CD4-positive, alpha-beta T cell (primary cell): ENCODE data around the gene ALKBH3. TPM values are rescaled to one million over a fixed set of nuclear protein-coding genes. Genes with fewer than 3 reads are reported as not detected.

Experiments used
- ATAC-seq: fragments of 200-7000 bp; cut with Tn5 transposase; one replicate; pipeline ENCODE4 v1.10.0; 2022; ENCODE audit warnings: mild to moderate bottlenecking; ENCODE audit not compliant: poor library complexity
- CTCF ChIA-PET: fragments of 350-600 bp; sonication (Branson Sonifier 250); formaldehyde crosslinking; loops from one replicate; lab custom pipeline; 2021; ENCODE audit warnings: antibody characterized with exemption, inconsistent platforms; lab: Charles Lee
- POLR2A ChIA-PET: fragments of 350-600 bp; sonication (Branson Sonifier 250); formaldehyde crosslinking; loops from one replicate; lab custom pipeline; 2021; ENCODE audit warnings: antibody characterized with exemption, inconsistent platforms; lab: Charles Lee
- DNase-seq, 14 experiments: peaks; one replicate each; pipeline ENCODE4 v3.0.0-alpha.2; 2013 to 2020; ENCODE audit warnings: mixed read lengths in 2 of 14
- H3K27ac ChIP-seq, 2 donors: one replicate each; pipeline versions ENCODE4 v1.5.1 to v1.7.0; 2013; ENCODE audit warnings: low read length in 2 of 2, low read depth in 1 of 2, mild to moderate bottlenecking in 1 of 2
- H3K27me3 ChIP-seq, 2 experiments: 1 replicate in 1 of 2; 2 replicates in 1 of 2; pipeline versions ENCODE4 v1.6.1 to v1.7.0; 2013; ENCODE audit warnings: low read length in 2 of 2, control low read depth in 1 of 2, mild to moderate bottlenecking in 1 of 2, moderate library complexity in 1 of 2; ENCODE audit not compliant: insufficient read depth in 2 of 2, control insufficient read depth in 1 of 2
- H3K36me3 ChIP-seq: one replicate; pipeline ENCODE4 v1.6.1; 2013; ENCODE audit warnings: low read length, control low read depth; ENCODE audit not compliant: insufficient read depth
- H3K4me1 ChIP-seq: one replicate; pipeline ENCODE4 v1.6.1; 2013; ENCODE audit warnings: low read length, control low read depth; ENCODE audit not compliant: insufficient read depth
- H3K4me3 ChIP-seq: one replicate; pipeline ENCODE4 v1.5.1; 2013; ENCODE audit warnings: mild to moderate bottlenecking, low read length, moderate library complexity
- H3K9me3 ChIP-seq, 2 experiments: 1 replicate in 1 of 2; 2 replicates in 1 of 2; pipeline versions ENCODE4 v1.6.1 to v1.7.0; 2013; ENCODE audit warnings: low read length in 2 of 2, mild to moderate bottlenecking in 2 of 2, control low read depth in 1 of 2, moderate library complexity in 1 of 2; ENCODE audit not compliant: control insufficient read depth in 1 of 2, insufficient read depth in 1 of 2
- H3K27ac Mint-ChIP-seq: one replicate; pipeline ENCODE4 v1.8.0; 2020; ENCODE audit warnings: mixed read lengths
- H3K27me3 Mint-ChIP-seq: one replicate; pipeline ENCODE4 v1.8.0; 2021; ENCODE audit warnings: mixed read lengths
- H3K36me3 Mint-ChIP-seq: one replicate; pipeline ENCODE4 v1.8.0; 2021; ENCODE audit warnings: low read depth, mixed read lengths
- H3K4me1 Mint-ChIP-seq: one replicate; pipeline ENCODE4 v1.8.0; 2021; ENCODE audit warnings: low read depth, mixed read lengths
- H3K4me3 Mint-ChIP-seq: one replicate; pipeline ENCODE4 v1.8.0; 2020; ENCODE audit warnings: mild to moderate bottlenecking, mixed read lengths
- H3K9me3 Mint-ChIP-seq: one replicate; pipeline ENCODE4 v1.8.0; 2020; ENCODE audit warnings: mixed read lengths
- intact Hi-C, 2 experiments: fragments of 100-400 bp; cut with DNase I in 1 of 2; cut with micrococcal nuclease in 1 of 2; formaldehyde crosslinking; loops; one replicate each; pipeline versions ENCODE4 v1.15.1 to v1.9.0; 2023 to 2025; cut with DNase I, micrococcal nuclease
- total RNA-seq, 174 experiments: library from RNA in 2 of 174; stranded (reverse) in 2 of 174; gene quantifications; one replicate each; pipeline ENCODE4 v1.2.3 and lab custom pipeline; 2021 to 2026
- TF ChIP-seq, protein P1 (sequence below): fragments of 200-600 bp; IDR thresholded peaks from one replicate; pipeline ENCODE4 v1.8.0; 2022; ENCODE audit warnings: antibody characterized with exemption, mild to moderate bottlenecking

The ALKBH3 gene
- total RNA-seq, 2 experiments from 2014 or later = 16.7 to 17.2 TPM

DNA sequence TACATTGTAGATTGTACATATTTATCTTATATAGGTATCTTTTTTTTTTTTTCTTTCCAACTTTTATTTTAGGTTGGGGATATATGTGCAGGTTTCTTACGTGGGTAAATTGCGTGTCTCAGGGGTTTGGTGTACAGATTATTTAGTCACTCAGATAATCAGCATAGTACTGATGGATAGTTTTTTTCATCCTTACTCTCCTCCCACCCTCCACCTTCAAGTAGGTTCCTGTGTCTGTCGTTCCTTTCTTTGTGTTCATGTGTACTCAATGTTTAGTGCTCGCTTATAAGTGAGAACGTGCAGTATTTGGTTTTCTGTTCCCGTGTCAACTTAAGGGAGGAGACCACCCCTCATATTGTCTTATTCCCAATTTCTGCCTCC lies 71.4 kb downstream of the ALKBH3 start:
- peaks cover 50% of the 10 kb centered on the region for H3K27me3 Mint-ChIP-seq

DNA sequence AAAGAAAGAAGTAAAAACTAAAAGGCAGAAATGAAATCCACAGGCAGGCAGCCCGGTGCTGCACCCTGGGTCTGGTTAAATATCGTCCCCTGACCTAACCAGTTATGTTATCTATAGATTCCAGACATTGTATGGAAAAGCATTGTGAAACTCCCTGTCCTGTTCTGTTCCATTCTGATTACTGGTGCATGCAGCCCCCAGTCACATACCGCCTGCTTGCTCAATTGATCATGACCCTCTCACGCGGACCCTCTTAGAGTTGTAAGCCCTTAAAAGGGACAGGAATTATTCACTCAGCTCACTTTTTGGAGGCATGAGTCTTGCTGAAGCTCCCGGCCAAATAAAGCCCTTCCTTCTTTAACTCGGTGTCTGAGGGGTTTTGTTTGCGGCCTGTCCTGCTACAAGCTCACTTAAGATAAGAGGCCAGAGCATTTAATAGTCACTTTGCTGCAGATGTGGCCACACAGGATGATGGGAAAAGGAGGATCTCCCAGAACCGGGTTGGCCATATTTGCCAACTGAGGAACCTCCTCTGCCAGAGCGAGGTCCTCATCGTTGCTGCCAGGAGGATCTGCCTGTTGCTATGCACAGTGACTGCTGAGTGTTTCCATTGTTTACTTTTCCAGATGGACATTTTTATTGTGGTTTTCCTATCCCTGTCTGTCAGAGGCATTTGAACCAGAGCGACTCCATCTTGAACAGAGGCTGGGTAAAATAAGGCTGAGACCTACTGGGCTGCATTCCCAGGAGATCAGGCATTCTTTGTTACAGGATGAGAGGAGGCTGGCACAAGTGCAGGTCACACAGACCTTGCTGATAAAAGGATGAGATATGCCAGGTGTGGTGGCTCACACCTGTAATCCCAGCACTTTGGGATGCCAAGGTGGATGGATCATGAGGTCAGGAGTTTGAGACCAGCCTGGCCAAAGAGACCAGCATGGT lies 72.0 kb downstream of the ALKBH3 start:
- Histone ChIP-seq H3K9me3 (no peaks in the 10 kb centered on the region), H3K36me3 (no peaks in the 10 kb centered on the region), H3K4me1 (no peaks in the 10 kb centered on the region), H3K27me3 (peaks cover 7 to 21% of the 10 kb centered on the region in 2 experiments), H3K4me3 (no peak overlapping the region), H3K27ac (no peak overlapping the region)
- DNase-seq (no peak), ATAC-seq (no peak)
- TF ChIP-seq, protein P1, sequence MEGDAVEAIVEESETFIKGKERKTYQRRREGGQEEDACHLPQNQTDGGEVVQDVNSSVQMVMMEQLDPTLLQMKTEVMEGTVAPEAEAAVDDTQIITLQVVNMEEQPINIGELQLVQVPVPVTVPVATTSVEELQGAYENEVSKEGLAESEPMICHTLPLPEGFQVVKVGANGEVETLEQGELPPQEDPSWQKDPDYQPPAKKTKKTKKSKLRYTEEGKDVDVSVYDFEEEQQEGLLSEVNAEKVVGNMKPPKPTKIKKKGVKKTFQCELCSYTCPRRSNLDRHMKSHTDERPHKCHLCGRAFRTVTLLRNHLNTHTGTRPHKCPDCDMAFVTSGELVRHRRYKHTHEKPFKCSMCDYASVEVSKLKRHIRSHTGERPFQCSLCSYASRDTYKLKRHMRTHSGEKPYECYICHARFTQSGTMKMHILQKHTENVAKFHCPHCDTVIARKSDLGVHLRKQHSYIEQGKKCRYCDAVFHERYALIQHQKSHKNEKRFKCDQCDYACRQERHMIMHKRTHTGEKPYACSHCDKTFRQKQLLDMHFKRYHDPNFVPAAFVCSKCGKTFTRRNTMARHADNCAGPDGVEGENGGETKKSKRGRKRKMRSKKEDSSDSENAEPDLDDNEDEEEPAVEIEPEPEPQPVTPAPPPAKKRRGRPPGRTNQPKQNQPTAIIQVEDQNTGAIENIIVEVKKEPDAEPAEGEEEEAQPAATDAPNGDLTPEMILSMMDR = no peak
- H3K4me1 Mint-ChIP-seq = no peaks in the 10 kb centered on the region
- H3K4me3 Mint-ChIP-seq = no peak overlapping the region
- no peaks in the 10 kb centered on the region for H3K9me3 Mint-ChIP-seq
- POLR2A ChIA-PET = no interaction called here
- CTCF ChIA-PET = no interaction called here
- no peaks in the 10 kb centered on the region for H3K36me3 Mint-ChIP-seq
- intact Hi-C loops = no loop called here
- no peak overlapping the region for H3K27ac Mint-ChIP-seq
- H3K27me3 Mint-ChIP-seq = peaks cover 48% of the 10 kb centered on the region

More for the DNA sequence above, 71.4 kb downstream of the ALKBH3 start:
- no peak overlapping the region for H3K27ac Mint-ChIP-seq
- H3K4me3 Mint-ChIP-seq = no peak overlapping the region
- DNase-seq (no peak), ATAC-seq (no peak)
- H3K9me3 ChIP-seq = no peaks in the 10 kb centered on the region
- POLR2A ChIA-PET = no interaction called here
- CTCF ChIA-PET = no interaction called here
- no peak overlapping the region for H3K4me3 ChIP-seq
- H3K9me3 Mint-ChIP-seq = no peaks in the 10 kb centered on the region
- intact Hi-C loops = no loop called here
- no peaks in the 10 kb centered on the region for H3K36me3 Mint-ChIP-seq
- no peaks in the 10 kb centered on the region for H3K4me1 ChIP-seq
- H3K36me3 ChIP-seq = no peaks in the 10 kb centered on the region
- TF ChIP-seq, protein P1 = no peak
- H3K27ac ChIP-seq = no peak overlapping the region
- H3K4me1 Mint-ChIP-seq = no peaks in the 10 kb centered on the region
- H3K27me3 ChIP-seq = peaks cover 13 to 21% of the 10 kb centered on the region in 2 experiments

DNA sequence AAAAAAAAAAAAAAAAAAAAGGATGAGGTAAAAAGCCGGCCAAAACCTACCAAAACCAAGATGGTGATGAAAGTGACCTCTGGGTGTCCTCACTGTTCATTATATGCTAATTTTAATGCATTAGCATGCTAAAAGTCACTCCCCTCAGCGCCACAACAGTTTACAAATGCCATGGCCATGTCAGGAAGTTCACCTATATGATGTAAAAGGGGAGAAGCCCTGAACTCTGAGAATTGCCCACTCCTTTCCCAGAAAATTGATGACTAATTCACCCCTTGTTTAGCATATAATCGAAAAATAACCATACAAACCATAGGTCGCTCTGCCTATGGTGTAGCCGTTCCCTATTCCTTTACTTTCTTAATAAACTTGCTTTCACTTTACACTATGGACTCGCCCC lies 72.9 kb downstream of the ALKBH3 start:
- H3K27ac Mint-ChIP-seq = no peak overlapping the region

More for the DNA sequence above, 72.9 kb downstream of the ALKBH3 start:
- TF ChIP-seq, protein P1 = no peak
- Histone ChIP-seq H3K27me3 (peaks cover 4 to 20% of the 10 kb centered on the region in 2 experiments), H3K9me3 (no peaks in the 10 kb centered on the region), H3K36me3 (no peaks in the 10 kb centered on the region), H3K4me1 (no peaks in the 10 kb centered on the region), H3K4me3 (no peak overlapping the region), H3K27ac (no peak overlapping the region)
- Mint-ChIP-seq H3K36me3 (no peaks in the 10 kb centered on the region), H3K9me3 (no peaks in the 10 kb centered on the region), H3K4me1 (no peaks in the 10 kb centered on the region), H3K4me3 (no peak overlapping the region), H3K27me3 (peaks cover 46% of the 10 kb centered on the region)
- ATAC-seq (no peak), DNase-seq (no peak)
- intact Hi-C loops = no loop called here
- CTCF ChIA-PET = no interaction called here
- POLR2A ChIA-PET = no interaction called here
